Osteocyte (in vitro differentiated cells): Measurements from ENCODE around the gene TNK2. TPM values are rescaled to one million over a fixed set of nuclear protein-coding genes. Genes with fewer than 3 reads are reported as not detected.

ENCODE experiments used
- DNase-seq: peaks from one replicate; pipeline ENCODE4 v3.0.0; 2021; ENCODE audit warnings: mixed read lengths; ENCODE audit not compliant: unreplicated experiment; ENCODE audit errors: extremely low spot score
- H3K27ac Mint-ChIP-seq: one replicate; pipeline ENCODE4 v1.8.0; 2021; ENCODE audit warnings: mild to moderate bottlenecking, mixed read lengths; ENCODE audit not compliant: unreplicated experiment
- H3K27me3 Mint-ChIP-seq: one replicate; pipeline ENCODE4 v1.8.0; 2021; ENCODE audit warnings: mixed read lengths; ENCODE audit not compliant: unreplicated experiment
- H3K36me3 Mint-ChIP-seq: one replicate; pipeline ENCODE4 v1.8.0; 2021; ENCODE audit warnings: mixed read lengths; ENCODE audit not compliant: unreplicated experiment
- H3K4me1 Mint-ChIP-seq: one replicate; pipeline ENCODE4 v1.8.0; 2021; ENCODE audit warnings: mixed read lengths; ENCODE audit not compliant: unreplicated experiment
- H3K4me3 Mint-ChIP-seq: one replicate; pipeline ENCODE4 v1.8.0; 2021; ENCODE audit warnings: mild to moderate bottlenecking, moderate library complexity, mixed read lengths; ENCODE audit not compliant: unreplicated experiment
- H3K9me3 Mint-ChIP-seq: one replicate; pipeline ENCODE4 v1.8.0; 2021; ENCODE audit warnings: mixed read lengths; ENCODE audit not compliant: unreplicated experiment
- total RNA-seq: library from RNA; stranded (reverse); gene quantifications from 2 replicates; pipeline ENCODE4 v1.2.1, GENCODE V29; 2021
- TF ChIP-seq, protein P1 (sequence below): fragments of 200-600 bp; sonication (generic); IDR thresholded peaks from 2 replicates; pipeline ENCODE4 v1.5.0; 2021; ENCODE audit warnings: antibody characterized with exemption, mild to moderate bottlenecking, moderate library complexity

TNK2 gene
- total RNA-seq, 1 donor from 2014 or later, result 54.2 TPM

DNA sequence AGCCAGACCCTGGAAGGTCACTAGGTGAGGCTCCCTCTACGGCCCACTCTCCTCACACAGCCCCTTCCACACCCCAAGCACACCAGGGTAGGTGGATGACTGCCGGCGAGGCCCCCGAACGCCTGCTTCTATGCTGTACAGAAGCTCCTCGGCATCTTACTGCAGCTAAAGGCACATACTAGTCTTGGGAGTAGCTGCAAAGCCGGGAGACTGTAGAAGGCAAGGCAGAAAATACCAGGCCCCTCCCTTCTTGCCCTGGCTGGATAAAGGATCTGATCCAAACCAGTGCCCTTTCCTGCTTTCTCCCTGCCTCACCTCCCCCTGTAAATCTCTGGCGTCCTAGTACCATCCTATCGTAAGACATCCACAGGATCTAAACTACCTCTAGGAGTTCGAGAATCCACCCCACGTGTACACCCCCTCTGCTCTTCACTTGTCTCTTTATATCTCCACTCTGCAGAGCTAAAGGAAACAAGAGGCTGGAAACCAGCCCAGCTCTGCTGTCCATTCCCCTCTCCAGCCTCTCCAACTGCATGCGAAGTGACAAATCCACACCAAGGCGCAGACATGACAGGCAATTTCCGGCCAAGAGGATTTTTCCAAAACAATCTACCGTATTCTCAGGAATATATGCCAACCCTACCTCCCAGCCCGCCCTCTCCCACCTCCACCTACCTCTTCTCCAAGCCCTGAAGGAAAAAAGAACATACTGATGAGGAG, 11.8 kb downstream of the TNK2 start:
- Mint-ChIP-seq H3K27me3 (no peaks in the 10 kb centered on the region), H3K36me3 (no peaks in the 10 kb centered on the region), H3K9me3 (no peaks in the 10 kb centered on the region), H3K4me3 (peak overlapping the region; percentile 71), H3K4me1 (peaks cover 73% of the 10 kb centered on the region), H3K27ac (peak overlapping the region; percentile 92)
- no peak for DNase-seq
- TF ChIP-seq, protein P1, sequence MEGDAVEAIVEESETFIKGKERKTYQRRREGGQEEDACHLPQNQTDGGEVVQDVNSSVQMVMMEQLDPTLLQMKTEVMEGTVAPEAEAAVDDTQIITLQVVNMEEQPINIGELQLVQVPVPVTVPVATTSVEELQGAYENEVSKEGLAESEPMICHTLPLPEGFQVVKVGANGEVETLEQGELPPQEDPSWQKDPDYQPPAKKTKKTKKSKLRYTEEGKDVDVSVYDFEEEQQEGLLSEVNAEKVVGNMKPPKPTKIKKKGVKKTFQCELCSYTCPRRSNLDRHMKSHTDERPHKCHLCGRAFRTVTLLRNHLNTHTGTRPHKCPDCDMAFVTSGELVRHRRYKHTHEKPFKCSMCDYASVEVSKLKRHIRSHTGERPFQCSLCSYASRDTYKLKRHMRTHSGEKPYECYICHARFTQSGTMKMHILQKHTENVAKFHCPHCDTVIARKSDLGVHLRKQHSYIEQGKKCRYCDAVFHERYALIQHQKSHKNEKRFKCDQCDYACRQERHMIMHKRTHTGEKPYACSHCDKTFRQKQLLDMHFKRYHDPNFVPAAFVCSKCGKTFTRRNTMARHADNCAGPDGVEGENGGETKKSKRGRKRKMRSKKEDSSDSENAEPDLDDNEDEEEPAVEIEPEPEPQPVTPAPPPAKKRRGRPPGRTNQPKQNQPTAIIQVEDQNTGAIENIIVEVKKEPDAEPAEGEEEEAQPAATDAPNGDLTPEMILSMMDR, result no peak

DNA sequence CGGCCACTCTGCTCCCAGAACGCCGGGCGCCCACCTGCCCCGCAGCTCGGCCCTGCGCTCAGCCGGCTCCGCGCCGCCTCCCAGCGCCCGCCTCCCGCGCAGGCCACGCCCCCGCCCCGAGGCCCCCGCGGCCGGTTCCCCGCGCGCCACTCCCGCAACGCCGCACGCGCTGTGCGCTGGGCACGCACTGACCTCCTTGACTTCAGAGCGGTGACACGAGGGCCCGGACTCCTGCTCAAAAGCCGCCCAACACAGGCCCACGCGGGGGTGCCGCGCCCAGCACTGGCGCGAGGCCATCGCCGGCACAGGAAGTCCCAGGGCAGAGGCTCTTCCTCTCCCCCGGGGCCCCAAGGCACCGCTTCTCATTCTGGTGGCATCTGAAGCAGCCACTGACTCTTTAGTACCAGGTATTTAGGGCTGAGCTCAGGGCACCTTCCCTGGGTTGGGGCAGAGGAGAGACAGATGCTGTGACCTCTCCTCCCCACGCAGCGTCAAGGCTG, 12.4 kb downstream of the TNK2 start:
- Mint-ChIP-seq H3K27ac (peak overlapping the region; percentile 92), H3K27me3 (no peaks in the 10 kb centered on the region), H3K4me3 (peak overlapping the region; percentile 85), H3K9me3 (no peaks in the 10 kb centered on the region), H3K4me1 (peaks cover 67% of the 10 kb centered on the region), H3K36me3 (no peaks in the 10 kb centered on the region)
- DNase-seq, result no peak
- TF ChIP-seq, protein P1, result no peak

DNA sequence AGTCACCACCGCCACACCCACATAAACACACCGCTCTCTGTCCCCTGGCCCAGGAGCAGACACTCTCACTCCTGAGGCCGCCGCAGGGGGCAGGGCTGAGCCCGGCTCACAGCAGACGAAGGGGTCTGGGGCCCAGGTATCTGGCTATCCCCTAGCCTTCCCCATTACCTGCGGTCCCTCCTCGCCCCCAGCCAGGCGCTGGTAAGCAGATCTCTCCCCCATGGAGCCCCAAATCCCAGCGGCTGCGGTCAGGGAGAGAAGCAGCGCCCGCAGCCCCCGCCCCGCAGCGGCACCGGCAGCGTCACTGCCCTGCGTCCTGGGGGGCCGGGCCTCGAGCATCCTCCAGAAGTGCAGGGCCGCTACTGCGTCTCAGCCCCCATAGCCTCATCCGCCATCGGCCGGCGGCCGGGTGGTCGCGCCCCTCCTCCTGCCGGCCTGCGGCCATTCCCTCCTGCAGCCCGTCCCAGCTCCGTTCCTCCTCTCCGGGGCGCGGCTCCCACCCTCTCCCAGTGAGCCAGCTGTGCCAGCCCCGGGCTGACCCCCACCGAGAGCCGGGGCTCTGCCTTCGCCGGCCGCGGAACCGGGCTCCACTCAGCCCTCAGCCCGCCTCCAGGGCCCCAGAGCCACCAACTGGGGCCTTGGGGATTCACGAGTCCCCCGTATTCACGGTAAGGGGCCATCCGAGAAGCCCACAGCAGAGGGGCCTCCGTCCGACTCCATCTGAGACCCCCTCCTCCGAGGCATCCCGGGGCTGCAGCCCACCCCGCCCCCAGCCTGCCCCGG, 13.1 kb downstream of the TNK2 start:
- Mint-ChIP-seq H3K9me3 (no peaks in the 10 kb centered on the region), H3K27ac (peak overlapping the region; percentile 92), H3K27me3 (no peaks in the 10 kb centered on the region), H3K36me3 (no peaks in the 10 kb centered on the region), H3K4me3 (peak overlapping the region; percentile 85), H3K4me1 (peaks cover 61% of the 10 kb centered on the region)
- no peak for DNase-seq
- TF ChIP-seq, protein P1, result no peak

DNA sequence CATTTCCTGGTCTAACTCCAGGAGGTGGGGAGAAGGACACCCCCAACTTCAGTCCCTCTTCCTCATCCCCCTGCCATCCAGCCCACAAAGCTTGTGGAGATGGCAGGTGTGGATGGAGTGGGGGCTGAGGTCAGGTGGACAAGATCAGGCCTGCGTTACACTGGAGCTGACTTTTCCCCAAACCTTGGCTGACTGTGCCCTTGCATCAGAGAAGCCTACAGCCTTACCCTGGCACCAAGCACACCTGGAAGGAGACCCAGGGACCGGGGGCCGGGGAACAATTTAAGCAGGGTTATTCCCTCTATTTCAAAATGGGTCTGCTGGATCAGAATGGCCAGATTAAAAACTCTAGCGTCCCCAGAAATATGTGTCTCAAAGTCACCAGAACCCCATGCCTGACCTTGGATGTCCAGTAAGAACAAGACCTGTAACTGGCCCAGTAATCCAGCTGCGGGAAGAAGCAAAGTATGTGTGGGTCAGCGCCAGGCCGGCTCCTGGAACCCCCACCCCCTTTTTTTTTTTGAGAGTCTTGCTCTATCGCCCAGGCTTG, 14.4 kb downstream of the TNK2 start:
- Mint-ChIP-seq H3K9me3 (no peaks in the 10 kb centered on the region), H3K27ac (peak overlapping the region; percentile 18), H3K4me1 (peaks cover 54% of the 10 kb centered on the region), H3K4me3 (peak overlapping the region; percentile 4), H3K27me3 (no peaks in the 10 kb centered on the region), H3K36me3 (no peaks in the 10 kb centered on the region)
- TF ChIP-seq, protein P1, result no peak
- no peak for DNase-seq

DNA sequence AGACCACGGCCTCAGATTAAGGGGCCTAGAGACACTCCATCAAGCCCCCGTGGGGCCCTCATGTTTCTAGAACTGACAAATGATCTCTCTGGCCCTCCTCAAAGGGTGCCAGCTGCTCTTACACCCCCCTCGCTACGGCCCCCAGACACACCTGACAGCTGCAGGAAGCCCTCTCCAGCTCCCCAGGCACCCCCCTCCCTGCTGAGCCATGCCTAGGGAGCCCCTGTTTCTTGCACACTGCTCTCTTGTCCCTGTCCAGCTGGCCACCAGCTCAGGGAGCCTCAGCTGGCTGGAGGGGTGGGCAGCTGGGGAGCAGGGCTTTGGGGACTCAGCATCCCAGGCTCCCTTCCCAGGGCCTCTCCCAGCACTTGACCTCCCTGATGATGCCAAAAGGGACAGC, 14.8 kb downstream of the TNK2 start:
- H3K36me3 Mint-ChIP-seq, result no peaks in the 10 kb centered on the region
- no peak for DNase-seq

More for the DNA sequence above, 14.8 kb downstream of the TNK2 start:
- no peaks in the 10 kb centered on the region for H3K9me3 Mint-ChIP-seq
- H3K4me3 Mint-ChIP-seq, result no peak overlapping the region
- H3K27me3 Mint-ChIP-seq, result no peaks in the 10 kb centered on the region
- H3K27ac Mint-ChIP-seq, result peak overlapping the region; percentile 78
- peaks cover 53% of the 10 kb centered on the region for H3K4me1 Mint-ChIP-seq
- TF ChIP-seq, protein P1, result no peak
